ENCODE results near the gene TRIM14.

- no peak for TF ChIP-seq CTCF (IDR thresholded peaks at IDR 0.05)
- TF ChIP-seq POLR2A (IDR thresholded peaks at IDR 0.05), result no peak
Measured at GRCh38 chr9:98154678-98155077, 35.7 kb upstream of the TRIM14 start.

Data from right lobe of liver (tissue), 4 donors.